Astrocyte of the hippocampus (primary cell): Measurements from ENCODE around the gene ZNF587.
"Not testable (repeated sequence)": the region's sequence is repeated elsewhere in the genome, so short reads cannot be mapped to it uniquely, and the experiment has no call there.

Experiments used
- DNase-seq: peaks from one replicate; pipeline ENCODE4 v3.0.0; 2011; ENCODE audit warnings: low read depth, low spot score

Gene ZNF587

DNA sequence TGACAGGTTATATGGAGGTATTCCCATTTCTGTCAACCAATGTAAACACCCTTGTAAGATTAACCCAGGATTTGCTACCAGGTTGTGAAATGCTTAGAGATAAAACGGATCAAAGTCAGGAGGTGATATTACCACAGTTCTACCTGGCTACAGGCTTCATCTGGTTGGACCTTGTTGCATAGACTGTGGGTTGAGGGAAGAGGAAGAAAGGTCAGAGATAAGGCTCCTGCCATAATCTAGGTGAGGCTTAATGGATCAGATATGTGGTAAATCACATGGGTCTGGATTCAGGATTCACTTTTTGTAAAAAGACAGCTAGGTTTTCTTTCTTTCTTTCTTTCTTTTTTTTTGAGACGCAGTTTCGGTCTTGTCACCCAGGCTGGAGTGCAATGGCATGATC is 28.2 kb upstream of the ZNF587 start:
- DNase-seq: not testable (repeated sequence)

DNA sequence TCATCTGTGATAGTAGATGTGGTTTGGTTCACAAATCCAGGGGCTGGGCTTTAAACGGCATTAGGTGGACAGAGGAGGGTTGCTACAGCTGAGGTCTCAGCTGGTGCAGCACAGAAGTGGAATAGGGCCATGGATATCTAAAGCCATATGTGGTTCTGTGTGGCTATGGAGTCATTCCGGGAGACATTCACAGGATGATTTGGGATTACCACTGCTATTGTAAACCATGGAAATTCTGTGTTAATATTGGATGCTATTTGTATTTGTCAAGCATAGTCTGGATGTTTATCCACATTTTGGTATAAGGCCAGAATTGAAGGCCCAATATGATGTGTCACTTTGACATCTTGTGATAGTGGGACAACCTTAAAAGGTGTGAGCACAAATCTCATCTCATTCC is 26.5 kb upstream of the ZNF587 start:
- DNase-seq: not testable (repeated sequence)

DNA sequence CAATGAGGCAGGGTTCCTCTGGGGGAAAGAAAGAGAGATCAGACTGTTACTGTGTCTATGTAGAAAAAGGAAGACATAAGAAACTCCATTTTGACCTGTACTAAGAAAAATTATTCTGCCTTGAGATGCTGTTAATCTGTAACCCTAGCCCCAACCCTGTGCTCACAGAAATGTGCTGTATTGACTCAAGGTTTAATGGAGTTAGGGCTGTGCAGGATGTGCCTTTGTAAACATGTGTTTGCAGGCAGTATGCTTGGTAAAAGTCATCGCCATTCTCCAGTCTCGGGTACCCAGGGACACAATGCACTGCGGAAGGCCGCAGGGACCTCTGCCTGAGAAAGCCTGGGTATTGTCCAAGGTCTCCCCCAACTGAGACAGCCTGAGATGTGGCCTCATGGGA is 26.1 kb upstream of the ZNF587 start:
- DNase-seq: not testable (repeated sequence)

DNA sequence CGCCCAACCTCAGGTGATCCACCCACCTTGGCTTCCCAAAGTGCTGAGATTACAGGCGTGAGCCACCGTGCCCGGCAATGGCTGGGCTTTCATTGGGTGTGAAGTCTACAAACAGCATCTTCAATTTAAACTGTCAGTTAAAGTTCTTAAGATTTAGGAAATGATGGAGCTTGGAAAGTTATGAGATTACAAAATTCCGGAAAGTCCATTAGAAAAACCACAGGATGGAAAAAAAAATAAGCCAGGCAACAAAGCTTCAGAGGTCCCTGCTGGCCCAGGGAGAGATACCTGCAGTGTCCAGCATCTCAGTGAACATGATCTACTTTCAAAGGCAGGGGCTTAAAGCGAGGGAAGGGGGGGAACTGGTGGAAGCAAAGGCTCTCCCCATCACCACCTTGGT is 24.1 kb upstream of the ZNF587 start:
- DNase-seq: no peak

DNA sequence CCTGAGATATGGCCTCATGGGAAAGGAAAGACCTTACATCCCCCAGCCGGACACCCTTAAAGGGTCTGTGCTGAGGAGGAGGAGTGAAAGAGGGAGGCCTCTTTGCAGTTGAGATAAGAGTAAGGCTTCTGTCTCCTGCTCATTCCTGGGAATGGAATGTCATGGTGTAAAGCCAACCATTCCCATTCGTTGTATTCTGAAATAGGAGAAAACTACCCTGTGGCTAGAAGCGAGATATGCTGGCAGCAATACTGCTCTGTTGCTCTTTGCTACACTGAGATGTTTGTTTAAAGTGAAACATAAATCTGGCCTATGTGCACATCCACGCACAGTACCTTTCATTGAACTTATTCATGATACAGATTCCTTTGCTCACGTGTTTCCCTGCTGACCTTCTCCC is 20.3 kb upstream of the ZNF587 start:
- no peak for DNase-seq

DNA sequence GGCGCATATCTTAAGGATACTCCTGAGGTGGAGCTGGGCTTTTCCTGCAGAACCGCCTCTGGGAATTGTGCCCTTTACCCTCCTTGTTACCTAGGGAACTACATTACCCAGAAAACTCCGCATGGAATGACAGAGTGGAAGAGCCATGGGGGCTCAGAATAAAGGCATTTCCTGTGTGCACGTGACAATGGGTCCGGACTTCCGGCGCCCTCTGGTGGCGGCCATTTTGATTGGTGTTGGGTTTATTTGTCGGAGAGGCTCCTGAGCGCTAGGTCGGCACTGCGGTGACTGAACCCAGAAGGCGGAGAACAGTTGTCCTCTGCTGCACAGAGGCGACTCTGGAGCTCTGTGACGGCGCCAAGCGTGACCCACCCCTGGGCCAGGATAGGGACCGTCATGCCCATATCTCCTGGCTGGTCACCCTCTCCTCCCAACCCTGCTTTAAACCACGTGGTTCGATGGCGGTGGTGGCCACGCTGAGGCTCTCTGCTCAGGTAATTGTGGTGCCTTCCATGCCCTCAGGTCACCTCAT is 19.5 kb upstream of the ZNF587 start, which contains the start of gene ZNF587B:
ZNF587B (plus strand) TSS at position 229 of the 532 bp plus-strand sequence; CDS start at position 459, 230 bp downstream.
- peak; percentile 79 for DNase-seq

DNA sequence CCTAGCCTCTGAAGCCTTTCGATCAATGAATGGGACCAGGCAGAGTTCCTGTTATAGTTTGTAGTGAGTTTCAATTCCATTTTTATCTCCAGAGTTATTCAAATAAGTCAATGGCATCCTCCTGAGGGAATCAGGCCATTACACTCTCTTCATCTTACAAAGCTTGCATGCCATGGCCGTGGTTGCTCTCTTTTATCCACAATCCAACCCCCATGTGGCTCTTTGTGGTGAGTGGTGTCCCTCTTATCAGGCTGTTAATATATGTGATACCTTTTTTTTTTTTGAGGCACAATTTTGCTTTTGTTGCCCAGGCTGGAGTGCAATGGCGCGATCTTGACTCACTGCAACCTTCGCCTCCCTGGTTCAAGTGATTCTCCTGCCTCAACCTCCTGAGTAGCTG is 12.7 kb upstream of the ZNF587 start:
- not testable (repeated sequence) for DNase-seq

DNA sequence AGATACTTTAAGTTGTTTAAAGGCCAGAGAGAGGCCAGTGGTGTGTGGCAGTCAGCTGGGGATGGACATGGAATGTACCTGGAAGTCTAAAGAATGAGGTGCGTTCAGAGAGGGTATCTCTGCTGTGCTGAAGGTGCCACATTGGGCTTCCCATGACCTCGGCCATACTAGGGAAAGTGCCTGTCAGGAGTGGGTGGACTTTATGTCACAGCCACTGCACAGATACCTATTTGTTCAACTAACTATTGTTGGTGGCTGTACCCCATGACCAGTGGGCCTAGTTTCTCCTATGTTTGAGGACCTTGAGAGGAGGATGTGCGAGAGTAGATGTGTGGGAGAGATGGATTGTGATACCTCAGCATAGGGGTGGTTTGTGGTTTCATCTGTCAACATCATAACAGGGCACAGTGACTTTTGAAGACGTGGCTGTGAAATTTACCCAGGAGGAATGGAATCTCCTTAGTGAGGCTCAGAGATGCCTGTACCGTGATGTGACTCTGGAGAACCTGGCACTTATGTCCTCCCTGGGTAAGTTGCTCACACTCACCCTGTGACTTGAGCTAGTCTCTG is 11.0 kb upstream of the ZNF587 start:
- DNase-seq: not testable (repeated sequence)

DNA sequence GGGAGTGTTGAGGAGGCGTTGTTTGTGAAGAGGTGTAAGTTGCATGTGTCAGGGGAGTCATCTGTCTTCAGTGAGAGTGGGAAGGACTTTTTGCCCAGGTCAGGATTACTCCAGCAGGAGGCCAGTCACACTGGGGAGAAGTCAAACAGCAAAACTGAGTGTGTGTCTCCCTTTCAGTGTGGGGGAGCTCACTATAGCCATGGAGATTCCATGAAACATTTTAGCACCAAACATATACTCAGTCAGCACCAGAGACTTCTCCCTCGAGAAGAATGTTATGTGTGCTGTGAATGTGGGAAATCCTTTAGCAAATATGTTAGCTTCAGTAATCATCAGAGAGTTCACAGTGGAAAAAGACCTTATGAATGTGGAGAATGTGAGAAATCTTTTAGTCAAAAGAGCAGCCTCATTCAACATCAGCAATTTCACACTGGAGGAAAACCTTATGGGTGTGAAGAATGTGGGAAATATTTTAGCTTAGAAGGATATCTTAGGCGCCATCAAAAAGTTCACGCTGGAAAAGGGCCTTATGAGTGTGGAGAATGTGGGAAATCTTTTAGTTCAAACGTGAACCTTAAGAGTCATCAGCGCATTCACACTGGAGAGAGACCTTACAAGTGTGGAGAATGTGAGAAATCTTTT is 8.4 kb upstream of the ZNF587 start:
- peak; percentile 21 for DNase-seq

DNA sequence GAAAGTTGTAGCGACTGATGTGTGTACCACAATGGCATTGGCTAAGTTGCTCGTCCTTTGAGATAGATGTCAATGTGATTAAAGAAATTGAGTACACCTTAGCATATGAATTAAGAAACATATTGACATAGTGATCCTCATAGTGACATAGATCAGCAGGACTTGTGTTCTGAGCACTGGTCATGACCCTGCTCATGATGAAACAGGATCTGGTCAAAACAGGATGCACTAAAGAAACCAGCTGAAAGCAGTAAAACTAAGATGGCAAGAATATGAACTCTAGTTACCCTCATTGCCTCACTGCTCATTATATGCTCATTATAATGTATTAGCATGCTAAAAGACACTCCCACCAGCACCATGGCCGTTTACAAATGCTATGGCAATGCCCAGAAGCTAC is 2.5 kb upstream of the ZNF587 start:
- DNase-seq: not testable (repeated sequence)

DNA sequence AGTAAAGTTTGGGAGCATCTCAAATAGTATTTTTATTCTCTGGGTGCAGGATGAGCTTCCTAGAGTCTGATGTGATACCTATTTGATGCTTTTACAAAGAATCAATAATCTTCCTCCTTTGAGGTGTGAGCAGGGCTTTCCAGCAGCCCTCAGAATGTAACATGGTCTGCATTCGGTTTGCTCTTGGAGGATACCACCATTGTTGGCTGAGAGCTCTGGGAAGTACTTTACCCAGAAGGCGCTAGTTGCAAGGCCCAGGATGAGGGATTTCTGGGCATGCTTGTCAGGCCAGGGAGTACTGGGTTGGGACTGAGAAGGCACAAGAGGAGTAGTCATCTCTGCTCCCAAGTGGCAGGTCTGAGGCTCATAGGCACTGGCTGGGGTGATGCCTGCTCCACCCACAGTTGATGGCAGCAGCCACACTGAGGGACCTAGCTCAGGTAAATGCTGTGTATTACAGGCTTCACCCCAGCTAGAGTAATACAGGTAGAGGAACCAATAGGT is 445 bp upstream of the ZNF587 start:
- DNase-seq: not testable (repeated sequence)

DNA sequence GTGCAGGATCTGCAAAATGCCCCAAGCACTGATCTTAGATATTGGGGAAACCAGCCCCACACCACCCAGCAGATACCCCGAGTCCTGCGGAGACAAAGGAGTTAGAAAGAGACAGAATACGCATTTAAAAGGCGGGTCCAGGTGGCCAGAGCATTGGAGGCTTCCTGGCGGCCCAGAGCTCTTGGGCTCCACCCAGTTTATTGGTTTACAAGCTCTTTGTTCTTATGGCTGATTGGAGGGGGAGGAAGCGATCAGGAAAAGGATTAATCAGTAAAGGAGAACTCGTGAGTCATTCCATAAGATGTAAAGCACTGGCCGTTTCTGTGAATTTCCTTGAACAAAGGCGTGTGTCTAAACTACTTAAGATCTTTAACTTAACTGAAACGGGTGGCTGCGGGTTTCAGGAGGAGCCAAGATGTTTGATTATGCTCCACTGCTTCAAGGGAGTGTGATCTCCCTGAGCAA is 926 bp downstream of the ZNF587 start:
- DNase-seq: peak; percentile 61

DNA sequence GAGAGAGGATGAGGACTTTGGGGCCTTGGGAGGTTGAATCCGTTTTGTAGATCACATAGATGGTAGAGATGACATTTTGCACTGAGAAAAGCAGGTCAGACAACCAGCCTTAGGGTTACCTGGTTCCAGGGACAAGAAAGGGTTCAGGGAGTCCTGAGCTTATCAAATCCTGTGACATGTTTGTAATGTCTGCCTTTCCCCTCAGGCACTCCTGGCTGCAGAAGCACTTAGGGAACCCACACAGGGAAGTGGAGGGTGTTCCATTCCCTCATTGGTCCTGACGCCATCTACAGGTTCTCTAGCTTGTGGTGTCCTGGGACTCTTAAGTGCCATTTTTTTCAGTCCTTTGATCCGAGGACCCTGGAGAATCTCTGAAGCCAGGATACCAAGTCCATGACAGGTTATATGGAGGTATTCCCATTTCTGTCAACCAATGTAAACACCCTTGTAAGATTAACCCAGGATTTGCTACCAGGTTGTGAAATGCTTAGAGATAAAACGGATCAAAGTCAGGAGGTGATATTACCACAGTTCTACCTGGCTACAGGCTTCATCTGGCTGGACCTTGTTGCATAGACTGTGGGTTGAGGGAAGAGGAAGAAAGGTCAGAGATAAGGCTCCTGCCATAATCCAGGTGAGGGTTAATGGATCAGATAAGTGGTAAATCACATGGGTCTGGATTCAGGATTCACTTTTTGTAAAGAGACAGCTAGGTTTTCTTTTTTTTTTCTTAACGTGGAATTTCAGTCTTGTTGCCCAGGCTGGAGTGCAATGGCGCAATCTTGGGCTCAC is 2.3 kb downstream of the ZNF587 start:
- not testable (repeated sequence) for DNase-seq

DNA sequence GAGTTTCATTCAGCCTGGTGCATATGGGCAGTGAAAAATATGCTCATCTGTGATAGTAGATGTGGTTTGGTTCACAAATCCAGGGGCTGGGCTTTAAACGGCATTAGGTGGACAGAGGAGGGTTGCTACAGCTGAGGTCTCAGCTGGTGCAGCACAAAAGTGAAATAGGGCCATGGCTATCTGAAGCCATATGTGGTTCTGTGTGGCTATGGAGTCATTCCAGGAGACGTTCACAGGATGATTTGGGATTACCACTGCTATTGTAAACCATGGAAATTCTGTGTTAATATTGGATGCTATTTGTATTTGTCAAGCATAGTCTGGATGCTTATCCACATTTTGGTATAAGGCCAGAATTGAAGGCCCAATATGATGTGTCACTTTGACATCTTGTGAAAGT is 4.5 kb downstream of the ZNF587 start:
- DNase-seq: not testable (repeated sequence)

DNA sequence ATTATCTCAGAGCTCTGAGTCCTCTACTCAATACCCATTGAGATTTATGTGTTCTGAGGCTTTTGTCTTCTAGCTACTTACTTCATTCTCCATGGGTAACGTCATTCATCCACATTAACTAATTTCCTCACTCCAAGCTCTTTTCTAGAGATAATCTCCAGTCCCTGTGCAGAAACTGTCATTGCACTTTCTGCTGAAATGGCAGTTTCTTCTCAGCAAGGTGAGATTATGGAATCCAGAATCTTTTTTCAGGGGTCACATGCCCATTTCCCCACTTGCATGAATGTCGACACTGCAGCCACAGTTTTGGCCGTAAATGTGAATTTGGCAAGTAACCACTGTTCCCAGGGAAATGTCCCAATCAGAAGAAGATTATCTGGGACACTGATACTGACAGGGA is 12.7 kb downstream of the ZNF587 start:
- not testable (repeated sequence) for DNase-seq

DNA sequence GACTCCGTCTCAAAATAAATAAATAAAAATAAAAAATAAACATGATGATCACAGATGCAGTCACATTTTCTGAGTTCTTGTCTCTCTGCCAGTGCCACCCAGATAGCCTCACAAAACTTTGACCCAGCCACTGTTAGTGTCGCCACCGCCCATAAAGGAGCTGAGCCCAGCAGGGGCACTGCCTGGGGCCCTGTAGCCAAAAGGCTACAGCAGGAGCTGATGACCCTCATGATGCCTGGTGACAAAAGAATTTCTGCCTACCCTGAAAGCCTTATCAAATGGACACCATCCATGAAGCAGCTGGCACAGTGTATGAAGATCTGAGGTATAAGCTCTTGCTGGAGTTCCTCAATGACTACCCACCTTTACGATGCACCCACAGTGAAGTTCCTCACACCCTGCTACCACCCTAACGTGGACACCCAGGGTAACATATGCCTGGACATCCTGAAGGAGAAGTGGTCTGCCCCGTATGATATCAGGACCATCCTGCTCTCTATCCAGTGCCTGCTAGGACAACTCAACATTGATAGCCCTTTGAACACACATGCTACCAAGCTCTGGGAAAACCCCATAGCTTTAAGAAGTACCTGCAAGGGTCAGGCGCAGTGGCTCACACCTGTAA is 18.3 kb downstream of the ZNF587 start:
- no peak for DNase-seq

DNA sequence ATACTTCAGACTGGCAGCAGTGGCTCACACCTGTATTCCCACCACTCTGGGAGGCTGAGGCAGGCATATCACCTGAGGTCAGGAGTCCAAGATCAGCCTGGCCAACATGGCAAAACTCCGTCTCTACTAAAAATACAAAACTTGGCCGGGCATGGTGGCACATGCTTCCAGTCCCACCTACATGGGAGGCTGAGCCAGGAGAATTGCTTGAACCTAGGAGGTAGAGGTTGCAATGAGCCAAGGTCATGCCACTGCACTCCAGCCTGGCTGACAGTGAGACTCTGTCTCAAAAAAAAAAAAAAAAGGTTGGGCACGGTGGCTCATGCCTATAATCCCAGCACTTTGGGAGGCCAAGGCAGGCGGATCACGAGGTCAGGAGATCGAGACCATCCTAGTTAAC is 20.0 kb downstream of the ZNF587 start:
- not testable (repeated sequence) for DNase-seq

DNA sequence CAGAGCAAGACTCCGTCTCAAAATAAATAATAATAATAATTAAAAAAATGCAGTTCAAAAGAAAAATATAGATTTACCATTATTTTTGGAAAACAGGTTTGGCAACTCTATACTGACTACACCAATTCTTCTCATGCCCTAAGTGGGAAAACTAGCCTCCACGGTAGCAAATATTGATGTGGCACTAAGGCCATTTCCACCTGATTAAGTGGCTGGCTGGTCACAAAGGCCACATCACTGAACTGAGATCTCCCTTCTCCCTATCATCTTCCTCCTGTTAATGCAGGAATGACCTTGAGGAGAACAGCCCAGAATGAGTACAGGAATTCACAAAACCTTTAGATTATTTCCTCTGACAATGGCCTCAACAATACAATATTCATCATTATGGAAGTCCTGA is 20.6 kb downstream of the ZNF587 start:
- no peak for DNase-seq

DNA sequence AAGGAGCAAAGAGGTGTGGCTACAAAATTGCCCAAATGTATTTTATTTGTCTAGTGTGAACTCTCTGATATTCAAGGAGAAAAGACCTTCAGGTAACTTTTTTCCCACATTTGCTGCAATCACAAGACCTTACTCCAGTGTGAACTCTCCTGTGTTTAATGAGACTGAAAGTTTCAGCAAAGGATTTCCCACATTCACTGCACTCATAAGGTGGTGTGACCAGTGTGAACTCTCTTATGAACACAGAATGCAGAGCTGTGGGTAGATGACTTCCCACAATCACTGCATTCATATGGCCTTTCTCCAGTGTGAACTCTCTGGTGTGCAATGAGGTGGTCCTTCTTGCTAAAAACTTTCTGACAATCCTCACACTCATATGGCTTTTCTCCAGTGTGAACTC is 22.8 kb downstream of the ZNF587 start:
- DNase-seq: no peak

DNA sequence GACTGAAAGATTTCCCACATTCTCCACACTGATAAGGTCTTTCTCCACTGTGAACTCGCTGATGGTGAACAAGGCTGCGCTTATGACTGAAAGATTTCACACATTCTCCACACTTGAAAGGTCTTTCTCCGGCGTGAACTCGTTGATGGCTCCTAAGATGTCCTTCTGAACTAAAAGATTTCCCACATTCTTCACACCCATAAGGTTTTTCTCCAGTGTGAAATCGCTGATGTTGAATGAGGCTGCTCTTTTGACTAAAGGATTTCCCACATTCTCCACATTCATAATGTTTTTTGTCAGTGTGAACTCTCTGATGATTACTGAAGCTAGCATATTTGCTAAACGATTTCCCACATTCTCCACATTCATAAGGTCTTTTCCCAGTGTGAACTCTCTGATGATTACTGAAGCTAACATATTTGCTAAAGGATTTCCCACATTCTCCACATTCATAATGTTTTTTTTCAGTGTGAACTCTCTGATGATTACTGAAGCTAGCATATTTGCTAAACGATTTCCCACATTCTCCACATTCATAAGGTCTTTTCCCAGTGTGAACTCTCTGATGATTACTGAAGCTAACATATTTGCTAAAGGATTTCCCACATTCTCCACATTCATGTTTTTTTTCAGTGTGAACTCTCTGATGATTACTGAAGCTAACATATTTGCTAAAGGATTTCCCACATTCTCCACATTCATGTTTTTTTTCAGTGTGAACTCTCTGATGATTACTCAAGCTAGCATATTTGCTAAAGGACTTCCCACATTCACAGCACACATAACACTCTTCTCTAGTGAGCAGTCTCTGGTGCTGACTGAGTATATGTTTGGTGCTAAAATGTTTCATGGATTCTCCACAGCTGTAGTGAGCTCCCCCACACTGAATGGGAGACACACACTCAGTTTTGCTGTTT is 24.5 kb downstream of the ZNF587 start:
- DNase-seq: not testable (repeated sequence)

DNA sequence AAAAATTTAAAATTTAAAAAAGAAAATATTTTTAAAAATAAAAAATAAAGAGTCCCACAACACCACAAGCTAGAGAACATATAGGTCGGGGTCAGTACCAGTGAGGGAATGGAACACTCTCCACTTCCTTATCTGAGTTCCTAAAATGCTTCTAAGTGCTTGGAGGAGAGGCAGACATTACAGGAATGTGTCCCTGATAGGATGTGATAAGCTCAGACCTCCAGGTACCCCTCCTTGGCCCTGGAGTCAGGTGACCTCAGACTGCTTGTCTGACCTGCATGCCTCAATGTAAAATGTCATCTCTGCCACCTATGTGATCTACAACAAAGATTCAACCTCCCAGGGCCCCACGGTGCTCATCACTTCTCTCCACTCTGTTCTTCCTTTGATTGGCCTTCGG is 36.4 kb downstream of the ZNF587 start:
- no peak for DNase-seq
